Upper lobe of left lung (tissue), 4 donors: ENCODE measurements around the gene PPP1R12C.

Experiments
- POLR2A ChIP-seq, 4 donors: fragments of 450-650 bp; IDR thresholded peaks; one replicate each; pipeline ENCODE4 v1.5.1; 2016 to 2017; ENCODE audit warnings: antibody characterized with exemption in 4 of 4, mild to moderate bottlenecking in 2 of 4
- POLR2AphosphoS5 ChIP-seq, 2 donors: sonication (generic); formaldehyde crosslinking; IDR thresholded peaks; one replicate each; pipeline ENCODE4 v1.5.1; 2017; ENCODE audit warnings: antibody characterized with exemption in 2 of 2
- TF ChIP-seq, protein P1 (sequence below), 6 experiments: fragments of 450-650 bp in 4 of 6; fragments of 200-600 bp in 2 of 6; sonication (generic) in 2 of 6; IDR thresholded peaks; one replicate each; pipeline ENCODE4 v1.5.1; 2016 to 2019; ENCODE audit warnings: antibody characterized with exemption in 6 of 6

DNA sequence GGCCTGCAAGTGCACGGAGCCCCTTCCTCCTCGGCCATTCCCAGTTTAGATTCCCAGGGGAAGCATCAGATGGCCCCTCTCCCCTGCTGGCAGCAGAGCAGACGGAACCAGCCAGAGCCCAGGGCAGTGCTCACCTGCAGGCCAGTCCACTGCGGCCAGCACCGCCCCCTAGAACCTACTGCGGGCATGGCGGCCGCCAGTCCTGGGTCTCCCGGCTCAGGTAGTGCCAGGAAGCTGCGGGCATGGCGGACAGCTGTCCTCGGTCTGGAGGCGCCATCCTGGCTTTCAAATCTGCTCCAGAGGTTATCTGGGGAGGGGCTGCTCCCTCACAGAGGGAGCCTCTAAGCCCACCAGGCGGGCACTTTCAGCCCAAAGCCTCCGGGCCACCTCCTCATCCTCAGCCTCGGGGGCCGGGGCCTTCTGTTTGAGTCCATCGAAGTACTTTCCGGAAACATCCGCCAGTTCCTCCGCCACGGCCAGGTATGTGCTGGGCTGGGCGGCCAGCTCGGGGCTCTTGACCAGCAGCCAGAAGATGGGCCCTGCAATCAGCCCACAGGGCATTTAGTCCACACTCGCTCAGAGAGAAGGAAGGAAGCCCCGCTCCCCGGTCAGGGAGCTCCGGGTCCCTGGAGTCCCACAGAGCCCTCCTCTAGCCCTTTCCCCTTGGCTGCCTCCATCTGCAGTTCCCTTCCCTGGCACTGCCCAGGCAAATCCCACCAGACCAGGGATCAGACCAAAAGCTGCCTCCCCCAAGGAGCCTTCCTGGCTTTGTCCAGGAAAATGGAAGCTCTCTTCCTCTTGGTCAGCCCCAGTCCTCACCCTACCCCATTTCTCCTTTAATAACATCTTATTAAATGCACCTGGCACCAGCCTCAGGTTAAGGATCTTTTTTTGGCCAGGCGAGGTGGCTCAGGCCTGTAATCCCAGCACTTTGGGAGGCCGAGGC lies 72.4 kb downstream of the PPP1R12C start:
- no peak for TF ChIP-seq POLR2AphosphoS5 (IDR thresholded peaks at IDR 0.05)
- TF ChIP-seq POLR2A (IDR thresholded peaks at IDR 0.05): no peak
- TF ChIP-seq, protein P1, sequence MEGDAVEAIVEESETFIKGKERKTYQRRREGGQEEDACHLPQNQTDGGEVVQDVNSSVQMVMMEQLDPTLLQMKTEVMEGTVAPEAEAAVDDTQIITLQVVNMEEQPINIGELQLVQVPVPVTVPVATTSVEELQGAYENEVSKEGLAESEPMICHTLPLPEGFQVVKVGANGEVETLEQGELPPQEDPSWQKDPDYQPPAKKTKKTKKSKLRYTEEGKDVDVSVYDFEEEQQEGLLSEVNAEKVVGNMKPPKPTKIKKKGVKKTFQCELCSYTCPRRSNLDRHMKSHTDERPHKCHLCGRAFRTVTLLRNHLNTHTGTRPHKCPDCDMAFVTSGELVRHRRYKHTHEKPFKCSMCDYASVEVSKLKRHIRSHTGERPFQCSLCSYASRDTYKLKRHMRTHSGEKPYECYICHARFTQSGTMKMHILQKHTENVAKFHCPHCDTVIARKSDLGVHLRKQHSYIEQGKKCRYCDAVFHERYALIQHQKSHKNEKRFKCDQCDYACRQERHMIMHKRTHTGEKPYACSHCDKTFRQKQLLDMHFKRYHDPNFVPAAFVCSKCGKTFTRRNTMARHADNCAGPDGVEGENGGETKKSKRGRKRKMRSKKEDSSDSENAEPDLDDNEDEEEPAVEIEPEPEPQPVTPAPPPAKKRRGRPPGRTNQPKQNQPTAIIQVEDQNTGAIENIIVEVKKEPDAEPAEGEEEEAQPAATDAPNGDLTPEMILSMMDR (IDR thresholded peaks at IDR 0.05): no peak
